Astrocyte of the hippocampus (primary cell): ENCODE measurements around the gene MRPS35.
A peak's percentile ranks its signal among the peaks of the same experiment; 100 is the strongest.

Experiments used
- DNase-seq: peaks from one replicate; pipeline ENCODE4 v3.0.0; 2011; ENCODE audit warnings: low read depth, low spot score

MRPS35 gene

GRCh38 chr12:27772328-27773049 lies 61.9 kb downstream of the MRPS35 start:
- no peak for DNase-seq

- no peak for DNase-seq
Observed at GRCh38 chr12:27777141-27777540, 66.5 kb downstream of the MRPS35 start.

GRCh38 chr12:27778206-27778605 lies 67.6 kb downstream of the MRPS35 start:
- DNase-seq: no peak

GRCh38 chr12:27779416-27779919 lies 68.8 kb downstream of the MRPS35 start:
- DNase-seq: no peak

DNA sequence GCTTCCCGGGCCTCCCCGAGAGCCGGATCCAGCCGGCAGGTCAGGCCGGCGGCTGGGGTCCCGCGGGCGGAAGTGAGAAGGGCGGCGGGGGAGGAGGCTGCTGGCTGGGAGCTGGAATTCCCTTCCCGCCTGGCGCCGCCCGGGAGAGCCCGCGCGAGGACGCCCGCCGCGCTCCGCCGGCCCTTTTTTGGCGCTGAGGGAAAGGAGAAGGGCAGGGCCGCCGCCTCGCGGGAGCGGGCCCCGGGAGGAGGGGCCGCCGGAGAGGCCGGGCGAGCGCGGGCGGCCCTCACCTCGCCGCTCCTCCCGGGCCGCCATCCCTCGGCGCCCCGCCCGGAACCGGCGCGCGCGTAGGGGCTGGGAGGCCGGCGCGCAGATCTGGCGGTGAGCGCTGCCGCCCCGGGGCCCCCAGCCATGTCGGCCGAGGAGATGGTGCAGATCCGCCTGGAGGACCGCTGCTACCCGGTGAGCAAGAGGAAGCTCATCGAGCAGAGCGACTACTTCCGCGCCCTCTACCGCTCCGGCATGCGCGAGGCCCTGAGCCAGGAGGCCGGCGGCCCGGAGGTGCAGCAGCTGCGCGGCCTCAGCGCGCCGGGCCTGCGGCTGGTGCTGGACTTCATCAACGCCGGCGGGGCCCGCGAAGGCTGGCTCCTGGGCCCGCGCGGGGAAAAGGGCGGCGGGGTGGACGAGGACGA lies 69.4 kb downstream of the MRPS35 start, which contains the start of the genes KLHL42 and MANSC4:
TSS of gene KLHL42 (plus strand) at position 314 of the 692 bp plus-strand sequence. CDS start at position 412, 98 bp downstream.
TSS of gene MANSC4 (minus strand) at position 317 of the 692 bp plus-strand sequence. CDS start 8,960 bp downstream, outside the sequence.
- peak; percentile 92 for DNase-seq

DNA sequence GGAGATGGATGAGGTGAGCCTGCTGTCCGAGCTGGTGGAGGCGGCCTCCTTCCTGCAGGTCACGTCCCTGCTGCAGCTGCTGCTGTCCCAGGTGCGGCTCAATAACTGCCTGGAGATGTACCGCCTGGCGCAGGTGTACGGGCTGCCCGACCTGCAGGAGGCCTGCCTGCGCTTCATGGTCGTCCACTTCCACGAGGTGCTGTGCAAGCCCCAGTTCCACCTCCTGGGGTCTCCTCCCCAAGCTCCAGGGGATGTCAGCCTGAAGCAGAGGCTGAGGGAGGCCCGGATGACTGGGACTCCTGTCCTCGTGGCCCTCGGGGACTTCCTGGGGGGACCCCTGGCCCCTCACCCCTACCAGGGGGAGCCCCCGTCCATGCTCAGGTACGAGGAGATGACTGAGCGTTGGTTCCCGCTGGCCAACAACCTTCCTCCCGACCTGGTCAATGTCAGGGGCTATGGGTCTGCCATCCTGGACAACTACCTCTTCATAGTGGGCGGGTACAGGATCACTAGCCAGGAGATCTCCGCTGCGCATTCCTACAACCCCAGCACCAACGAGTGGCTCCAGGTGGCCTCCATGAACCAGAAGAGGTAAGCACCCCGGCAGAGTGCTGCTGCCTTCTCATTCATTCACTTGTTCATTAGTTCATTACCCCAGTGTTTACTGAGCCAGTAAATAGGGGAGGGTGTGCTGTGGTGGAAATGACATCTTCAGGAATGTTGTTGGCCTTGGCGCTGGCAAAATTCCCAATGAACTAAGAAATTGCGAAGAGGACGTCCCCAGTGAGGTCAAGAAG lies 70.2 kb downstream of the MRPS35 start:
- peak; percentile 69 for DNase-seq

DNA sequence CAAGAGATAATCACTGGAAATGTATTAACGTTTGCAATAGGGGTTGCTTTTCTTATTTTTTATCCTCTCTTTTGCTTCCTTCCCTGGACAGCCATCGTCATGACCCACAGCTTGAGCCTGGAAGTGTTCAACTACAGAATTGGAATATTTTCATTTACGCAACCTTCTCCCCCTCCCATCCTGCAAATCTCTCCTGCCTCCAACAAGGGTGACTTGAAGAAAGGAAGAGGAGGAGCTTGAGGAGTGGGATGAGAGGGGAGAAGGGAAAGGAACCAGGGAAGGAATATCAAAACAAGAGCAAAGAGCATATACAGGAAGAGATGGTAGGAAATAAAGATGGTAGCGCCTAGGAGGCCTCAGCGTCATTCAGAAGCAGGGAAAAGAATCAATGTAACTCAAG lies 71.0 kb downstream of the MRPS35 start:
- peak; percentile 26 for DNase-seq

GRCh38 chr12:27782481-27782880 lies 71.8 kb downstream of the MRPS35 start:
- peak; percentile 16 for DNase-seq

DNA sequence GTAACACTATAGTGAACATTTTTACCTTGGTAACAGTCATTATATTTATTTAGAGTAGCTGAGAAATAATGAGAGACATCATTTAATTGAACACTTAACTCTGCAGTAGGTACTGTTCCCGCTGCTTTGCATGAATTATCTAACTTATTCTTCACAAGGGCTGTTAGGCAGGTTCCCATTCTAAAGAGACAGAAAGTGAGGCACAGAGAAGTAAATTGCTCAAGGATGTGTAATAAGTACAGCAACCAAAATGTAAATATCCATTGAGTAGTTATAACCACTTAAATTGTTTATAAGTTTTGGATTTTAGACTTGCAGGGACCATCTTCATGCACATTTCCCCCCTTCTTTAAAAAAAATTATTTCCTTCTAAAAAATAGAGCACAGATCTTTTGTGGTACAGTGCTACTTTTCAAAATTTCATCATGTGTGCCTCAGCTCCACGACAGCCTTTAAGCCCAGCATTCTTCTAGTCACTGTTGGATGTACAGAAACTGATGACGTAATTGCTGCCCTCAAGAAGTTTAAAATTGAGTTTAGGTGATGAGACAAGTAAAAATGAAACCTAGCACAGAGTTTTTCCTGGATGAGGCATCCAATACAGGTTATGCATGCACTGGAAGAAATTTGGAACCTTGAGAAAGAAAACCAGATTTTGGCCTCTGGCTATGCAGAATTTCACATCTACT lies 75.4 kb downstream of the MRPS35 start:
- DNase-seq: peak; percentile 24

GRCh38 chr12:27787559-27787958 lies 76.9 kb downstream of the MRPS35 start:
- DNase-seq: peak; percentile 60

- no peak for DNase-seq
Observed at GRCh38 chr12:27790179-27790578, 79.5 kb downstream of the MRPS35 start.

- DNase-seq: no peak
Observed at GRCh38 chr12:27794818-27795584, 84.4 kb downstream of the MRPS35 start.

GRCh38 chr12:27796128-27796527 lies 85.5 kb downstream of the MRPS35 start:
- DNase-seq: no peak

DNA sequence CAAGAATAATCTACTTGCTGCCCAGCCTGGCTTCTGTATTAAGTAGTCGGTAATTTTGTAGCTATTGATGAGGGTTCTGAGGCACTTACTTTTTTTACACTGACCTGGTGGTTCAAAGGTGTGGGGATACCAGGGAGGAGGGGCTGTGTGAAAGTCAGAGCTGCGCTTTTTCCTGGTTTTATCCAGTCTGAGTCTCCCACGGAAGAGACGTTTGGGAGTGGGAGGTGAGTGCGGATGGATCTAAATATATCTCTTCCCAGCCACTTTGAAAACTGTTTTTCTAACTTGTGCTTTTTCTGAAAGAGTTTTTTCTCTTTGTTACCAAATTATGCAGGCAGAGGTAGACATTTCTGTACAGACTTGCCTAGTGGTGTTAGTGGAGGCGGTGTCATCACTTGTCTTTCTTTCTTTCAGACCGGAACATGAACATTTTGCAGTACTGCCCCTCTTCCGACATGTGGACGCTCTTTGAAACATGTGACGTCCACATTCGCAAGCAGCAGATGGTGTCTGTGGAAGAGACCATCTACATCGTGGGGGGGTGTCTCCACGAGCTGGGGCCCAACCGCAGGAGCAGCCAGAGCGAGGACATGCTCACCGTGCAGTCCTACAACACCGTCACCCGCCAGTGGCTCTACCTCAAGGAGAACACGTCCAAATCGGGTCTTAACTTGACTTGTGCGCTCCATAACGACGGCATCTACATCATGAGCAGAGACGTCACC lies 86.8 kb downstream of the MRPS35 start:
- no peak for DNase-seq

DNA sequence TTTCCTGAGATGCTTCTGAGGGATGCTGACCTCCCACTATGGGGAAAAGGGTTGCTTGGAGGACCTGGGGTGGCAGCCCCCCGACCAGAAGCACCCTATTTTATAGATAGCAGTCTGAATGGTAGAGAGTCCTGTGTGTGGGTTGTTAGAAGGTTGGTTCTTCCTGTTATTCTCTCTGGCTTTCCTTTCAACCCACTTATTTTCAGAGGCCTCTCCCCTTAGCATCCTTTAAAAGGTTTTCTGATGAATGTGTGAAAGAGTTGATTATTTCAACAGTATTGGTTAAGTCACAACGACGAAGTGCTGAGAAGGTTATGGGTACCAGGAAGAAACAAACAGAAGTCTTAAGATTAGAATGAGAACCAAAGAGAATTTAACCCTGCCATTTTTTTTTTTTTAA lies 90.2 kb downstream of the MRPS35 start:
- DNase-seq: no peak

DNA sequence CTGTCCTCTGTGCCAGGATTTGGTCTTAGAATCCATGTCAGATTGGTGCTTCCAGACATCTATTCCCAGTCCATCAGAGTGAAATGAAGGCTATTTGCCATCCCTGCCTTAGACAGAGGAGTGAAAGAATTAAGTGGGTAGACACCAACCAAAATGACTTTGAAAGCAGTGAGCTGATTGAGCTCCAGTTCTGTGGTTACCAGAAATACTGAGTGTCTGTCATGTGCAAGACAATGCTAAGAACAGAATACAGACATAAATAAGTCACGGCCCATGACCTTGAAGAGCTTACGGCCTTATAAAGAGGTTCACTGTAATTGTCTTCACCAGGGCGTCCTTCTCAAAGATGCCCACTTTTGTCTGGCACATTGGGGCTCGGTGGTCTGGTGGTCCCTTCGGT lies 91.0 kb downstream of the MRPS35 start:
- no peak for DNase-seq

GRCh38 chr12:27802511-27802910 lies 91.9 kb downstream of the MRPS35 start:
- DNase-seq: no peak

- no peak for DNase-seq
Observed at GRCh38 chr12:27802936-27803335, 92.3 kb downstream of the MRPS35 start.

DNA sequence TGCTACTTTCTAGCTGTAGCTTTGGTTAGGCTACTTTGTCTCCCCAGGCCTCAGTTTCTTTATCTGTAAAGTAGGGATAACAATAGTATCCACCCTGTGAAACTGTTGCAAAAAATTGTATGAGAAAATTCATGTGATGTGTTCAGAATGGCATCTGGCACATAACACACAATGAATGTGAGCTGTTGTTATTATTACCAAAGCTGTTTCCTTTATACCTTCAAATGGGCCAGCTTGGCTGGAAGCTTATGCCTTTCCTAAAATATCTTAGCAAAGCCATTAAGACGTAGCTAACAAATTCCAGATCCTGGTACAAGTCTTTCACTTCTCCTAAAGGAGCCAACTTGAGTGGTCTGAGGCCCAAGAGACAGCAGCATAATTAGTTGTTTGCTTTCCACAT lies 94.6 kb downstream of the MRPS35 start:
- no peak for DNase-seq
